ENCODE data around the gene NACAD.
"Not testable (repeated sequence)": the region's sequence is repeated elsewhere in the genome, so short reads cannot be mapped to it uniquely, and the experiment has no call there.

Gene NACAD

GRCh38 chr7:45116048-45116447 is 27.3 kb upstream of the NACAD start:
- no peak for DNase-seq

DNA sequence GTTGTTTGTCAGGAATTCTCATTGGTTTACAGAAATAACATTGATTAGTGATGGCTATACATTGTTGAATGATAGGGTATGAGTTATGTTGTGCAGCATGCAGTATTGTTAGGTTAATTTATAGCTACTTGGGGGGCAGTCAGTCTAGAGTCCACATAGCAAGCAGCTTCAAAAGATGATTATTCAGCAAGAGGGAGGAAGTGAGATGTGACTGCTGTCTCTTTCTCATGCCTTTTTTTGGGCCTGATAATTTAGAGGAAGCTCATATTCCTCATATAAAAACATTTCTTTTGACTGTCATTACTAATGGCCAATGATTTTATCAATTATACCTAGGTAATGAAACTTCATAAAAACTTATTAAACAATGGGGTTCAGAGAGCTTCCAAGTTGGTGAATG is 26.2 kb upstream of the NACAD start:
- no peak for DNase-seq

DNA sequence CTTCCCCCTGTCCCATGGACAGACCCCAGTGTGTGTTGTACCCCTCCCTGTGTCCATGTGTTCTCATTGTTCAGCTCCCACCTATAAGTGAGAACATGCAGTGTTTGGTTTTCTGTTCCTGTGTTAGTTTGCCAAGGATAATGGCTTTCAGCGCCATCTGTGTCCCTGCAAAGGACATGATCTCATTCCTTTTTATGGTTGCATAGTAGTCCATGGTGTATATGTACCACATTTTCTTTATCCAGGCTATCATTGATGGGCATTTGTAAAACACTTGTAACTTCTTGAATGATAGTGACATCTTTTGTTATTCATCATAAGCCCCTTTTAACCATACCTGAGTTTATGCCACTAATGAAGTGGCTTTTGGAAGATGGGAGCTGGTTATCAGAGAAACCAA is 25.5 kb upstream of the NACAD start:
- DNase-seq, result not testable (repeated sequence)

GRCh38 chr7:45112648-45113047 is 23.9 kb upstream of the NACAD start:
- peak; percentile 9 for DNase-seq

DNA sequence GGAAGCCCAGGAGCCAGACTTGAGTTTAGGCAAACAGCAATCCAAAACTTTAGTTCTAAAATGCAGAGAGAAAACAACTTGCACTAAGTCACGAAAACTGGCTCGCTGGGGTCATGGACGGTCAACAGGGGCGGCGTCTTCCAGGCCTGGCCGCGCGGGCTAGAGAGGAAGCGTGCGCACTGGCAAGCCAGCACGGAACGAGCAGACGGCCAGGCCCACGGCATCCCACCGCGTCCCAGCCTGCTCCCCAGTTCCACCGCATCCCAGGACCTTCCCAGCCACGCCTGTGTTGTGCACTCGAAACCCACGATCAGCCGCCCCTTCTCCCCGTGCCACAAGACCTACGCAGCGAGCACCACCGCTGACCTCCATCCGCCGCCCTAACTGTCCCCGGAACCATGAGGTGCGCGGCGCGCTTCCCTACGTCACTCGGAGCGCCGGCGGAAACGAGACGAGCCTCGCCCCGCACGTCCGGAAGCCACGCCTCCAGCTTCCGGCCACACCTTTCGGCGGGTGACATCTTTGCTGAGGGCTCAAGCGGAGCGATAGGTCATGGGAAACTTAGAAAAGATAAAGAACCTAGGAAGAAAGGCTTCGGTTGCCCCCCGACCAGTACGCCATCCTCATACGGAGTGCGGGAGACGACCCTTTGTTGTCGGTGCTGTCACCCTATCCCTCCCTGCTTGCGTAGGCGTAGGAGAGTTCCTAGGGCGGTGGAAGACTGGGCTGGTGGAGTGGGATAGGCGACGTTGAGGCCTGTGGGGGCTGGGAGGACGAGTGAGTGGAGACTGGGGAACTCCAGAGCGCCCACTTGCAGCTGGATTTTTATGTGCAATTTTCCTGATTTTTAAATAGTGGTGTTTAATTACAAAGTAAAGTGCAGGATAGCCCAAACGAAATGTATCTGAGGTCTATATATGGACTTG is 22.8 kb upstream of the NACAD start, which contains the start of gene TBRG4:
TBRG4 (minus strand) TSS at position 400 of the 926 bp plus-strand sequence. CDS start 2,460 bp downstream, outside the sequence.
- peak; percentile 94 for DNase-seq

DNA sequence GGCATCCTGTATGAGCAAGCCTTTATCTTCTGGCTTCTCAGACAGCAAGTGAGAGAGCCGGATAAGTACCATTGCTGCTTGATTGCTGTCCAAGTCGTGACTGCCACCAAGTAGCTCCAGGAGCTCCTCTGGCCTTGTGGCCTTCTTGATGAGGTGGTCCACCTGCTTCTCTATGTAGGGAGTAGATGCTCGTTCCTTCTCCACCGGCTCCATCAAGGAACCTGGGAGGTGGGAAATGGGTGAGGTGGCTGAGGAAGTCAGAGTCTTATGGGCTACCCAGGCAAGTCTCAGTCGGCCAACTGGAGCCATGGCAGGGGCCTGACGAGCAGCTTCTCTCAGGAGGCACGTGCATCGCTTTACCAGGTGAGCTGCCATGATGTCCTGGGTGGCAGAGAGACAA is 20.1 kb upstream of the NACAD start:
- no peak for DNase-seq

DNA sequence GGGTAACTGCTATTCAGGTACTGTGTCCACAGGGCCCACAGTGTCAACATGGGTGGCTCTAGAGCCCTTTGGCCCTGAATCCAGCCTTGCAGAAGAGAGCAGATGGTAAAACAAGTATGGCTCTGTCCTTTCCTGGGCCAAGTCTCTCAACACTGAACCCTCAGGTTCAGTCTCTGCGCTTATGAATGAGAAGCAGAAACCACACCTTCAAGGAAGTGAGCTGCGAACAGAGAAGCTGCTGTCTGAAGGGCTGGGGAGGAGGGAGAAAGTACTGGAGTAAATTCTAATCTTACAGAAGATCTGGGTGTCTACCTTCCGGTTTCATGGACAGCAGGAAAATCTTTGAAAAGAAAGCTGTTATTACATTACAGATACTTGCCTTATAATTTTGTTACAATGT is 18.6 kb upstream of the NACAD start:
- DNase-seq, result no peak

GRCh38 chr7:45106820-45107219 is 18.1 kb upstream of the NACAD start:
- DNase-seq, result no peak

GRCh38 chr7:45105588-45106188 is 16.9 kb upstream of the NACAD start:
- DNase-seq, result no peak

- no peak for DNase-seq
Observed at GRCh38 chr7:45104844-45105587, 16.2 kb upstream of the NACAD start.

DNA sequence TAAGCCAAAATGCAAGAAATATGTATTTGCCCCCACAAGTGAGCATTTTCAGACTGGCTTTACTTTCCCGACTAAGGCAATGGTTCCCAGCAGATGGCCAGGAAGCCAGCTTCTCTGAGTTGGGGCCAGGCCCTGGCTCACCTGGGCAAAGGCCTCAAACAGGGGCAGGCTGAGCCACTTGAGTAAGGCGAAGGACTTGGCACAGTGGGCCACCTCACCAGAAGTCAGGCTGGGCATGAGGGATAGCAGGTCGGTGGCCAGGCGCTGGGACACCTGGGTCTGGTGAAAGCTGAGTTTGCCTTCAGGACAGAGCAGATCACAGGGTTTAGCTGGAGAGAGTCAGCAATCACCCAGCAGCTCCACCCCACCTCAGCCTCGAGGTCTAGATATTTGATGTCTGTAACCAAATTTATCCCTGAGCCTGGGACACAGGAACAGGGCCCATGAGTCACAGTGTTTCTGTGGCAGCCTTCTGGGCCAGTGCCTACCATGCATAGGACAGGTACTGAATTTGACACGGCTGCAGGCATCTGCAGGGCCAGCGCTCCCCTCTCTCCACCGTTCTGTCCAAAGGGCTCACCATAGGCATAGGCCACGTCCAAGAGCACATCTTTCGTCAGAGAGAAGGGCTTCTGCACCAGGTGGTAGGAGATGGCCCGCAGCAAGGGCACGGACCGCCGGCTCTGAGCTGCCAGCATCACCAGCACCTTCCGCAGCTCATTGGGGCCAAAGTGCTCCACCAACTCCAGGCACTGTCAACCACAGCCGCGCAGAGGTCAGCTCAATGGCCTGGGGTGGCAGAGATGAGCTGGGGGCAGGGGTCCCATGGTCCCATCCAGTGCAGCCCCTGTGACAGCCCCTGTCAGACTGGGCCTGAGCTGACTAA is 15.4 kb upstream of the NACAD start:
- no peak for DNase-seq

- no peak for DNase-seq
Observed at GRCh38 chr7:45102785-45103712, 14.3 kb upstream of the NACAD start.

- no peak for DNase-seq
Observed at GRCh38 chr7:45101748-45102147, 13.0 kb upstream of the NACAD start.

GRCh38 chr7:45100761-45101480 is 12.2 kb upstream of the NACAD start:
- DNase-seq, result no peak

DNA sequence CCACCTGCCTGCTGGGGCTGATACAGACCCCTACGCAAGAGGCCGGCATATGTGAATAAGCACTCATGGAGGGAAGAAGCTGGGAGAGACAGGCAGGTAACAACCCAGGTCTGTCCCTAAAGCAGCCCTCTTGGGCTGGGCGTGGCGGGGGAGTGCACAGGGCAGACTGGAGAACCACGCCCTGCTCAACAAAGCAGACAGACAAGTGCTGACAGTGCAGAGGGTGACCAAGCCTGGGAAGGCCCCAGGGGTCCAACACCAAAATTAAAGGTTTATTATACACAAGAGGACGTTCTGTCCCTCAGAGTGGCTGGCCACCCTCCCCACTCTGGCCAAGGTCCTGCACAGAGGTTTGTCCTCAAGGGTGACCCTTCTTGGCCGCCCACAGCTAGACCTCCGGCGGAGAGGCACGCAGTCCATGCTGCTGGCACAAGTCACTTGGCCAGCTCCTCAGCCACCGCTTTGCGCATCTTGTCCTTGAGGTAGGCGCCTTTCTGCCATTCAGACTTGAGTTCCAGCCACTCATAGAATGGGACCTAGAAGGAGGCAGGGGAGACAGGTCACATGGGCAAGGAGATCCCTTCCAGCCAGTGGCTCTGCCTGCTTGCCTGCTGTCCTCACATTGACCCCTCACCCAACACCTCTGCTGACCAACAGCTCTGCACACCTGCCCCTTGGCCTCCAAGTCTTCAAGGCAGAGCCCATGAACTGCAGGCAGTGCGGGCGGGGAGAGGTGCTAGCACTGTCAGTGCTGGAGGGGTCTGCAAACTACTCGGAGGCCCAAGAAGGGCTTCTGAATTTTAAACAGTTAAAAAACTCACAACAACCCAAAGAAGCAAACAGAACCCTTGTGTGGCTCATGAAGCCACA is 11.4 kb upstream of the NACAD start:
- DNase-seq, result no peak

DNA sequence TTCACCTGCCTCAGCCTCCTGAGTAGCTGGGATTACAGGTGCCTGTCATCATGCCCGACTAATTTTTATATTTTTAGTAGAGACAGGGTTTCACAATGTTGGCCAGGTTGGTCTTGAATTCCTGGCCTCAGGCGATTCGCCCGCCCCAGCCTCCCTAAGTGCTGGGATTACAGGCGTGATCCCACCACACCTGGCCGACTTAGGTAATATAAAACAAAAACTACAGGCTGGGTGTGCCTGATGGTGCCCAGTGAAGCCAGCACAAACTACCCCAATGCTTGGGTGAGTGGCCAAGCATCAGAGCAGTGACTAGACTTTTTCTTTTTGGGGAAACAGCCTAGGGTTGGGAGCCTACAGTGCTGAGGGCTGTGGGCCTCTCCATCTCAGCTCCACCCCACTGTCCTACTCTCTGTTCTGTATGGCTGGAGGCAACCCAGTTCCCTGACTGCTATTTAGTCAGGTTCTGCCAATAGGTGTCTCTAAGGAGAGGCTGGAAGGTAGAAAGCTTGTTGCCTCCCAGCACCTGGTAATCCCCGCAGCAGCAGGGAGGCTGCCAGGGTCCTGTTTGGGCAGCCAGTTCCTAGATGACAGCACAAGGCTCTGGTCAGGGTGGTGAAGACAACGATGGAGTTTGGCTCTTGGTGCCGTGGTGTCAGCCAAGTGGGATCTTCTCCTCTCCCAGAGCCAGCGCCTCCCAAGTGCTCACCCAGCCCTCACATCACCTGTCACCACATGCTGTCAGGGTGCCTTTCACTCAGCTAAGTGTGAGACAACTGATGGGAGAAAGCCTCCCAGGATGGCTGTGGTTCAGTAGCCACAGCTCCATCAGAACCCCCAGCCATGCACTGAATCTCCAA is 10.4 kb upstream of the NACAD start:
- DNase-seq, result no peak

GRCh38 chr7:45092931-45093235 is 4.1 kb upstream of the NACAD start:
- no peak for DNase-seq

DNA sequence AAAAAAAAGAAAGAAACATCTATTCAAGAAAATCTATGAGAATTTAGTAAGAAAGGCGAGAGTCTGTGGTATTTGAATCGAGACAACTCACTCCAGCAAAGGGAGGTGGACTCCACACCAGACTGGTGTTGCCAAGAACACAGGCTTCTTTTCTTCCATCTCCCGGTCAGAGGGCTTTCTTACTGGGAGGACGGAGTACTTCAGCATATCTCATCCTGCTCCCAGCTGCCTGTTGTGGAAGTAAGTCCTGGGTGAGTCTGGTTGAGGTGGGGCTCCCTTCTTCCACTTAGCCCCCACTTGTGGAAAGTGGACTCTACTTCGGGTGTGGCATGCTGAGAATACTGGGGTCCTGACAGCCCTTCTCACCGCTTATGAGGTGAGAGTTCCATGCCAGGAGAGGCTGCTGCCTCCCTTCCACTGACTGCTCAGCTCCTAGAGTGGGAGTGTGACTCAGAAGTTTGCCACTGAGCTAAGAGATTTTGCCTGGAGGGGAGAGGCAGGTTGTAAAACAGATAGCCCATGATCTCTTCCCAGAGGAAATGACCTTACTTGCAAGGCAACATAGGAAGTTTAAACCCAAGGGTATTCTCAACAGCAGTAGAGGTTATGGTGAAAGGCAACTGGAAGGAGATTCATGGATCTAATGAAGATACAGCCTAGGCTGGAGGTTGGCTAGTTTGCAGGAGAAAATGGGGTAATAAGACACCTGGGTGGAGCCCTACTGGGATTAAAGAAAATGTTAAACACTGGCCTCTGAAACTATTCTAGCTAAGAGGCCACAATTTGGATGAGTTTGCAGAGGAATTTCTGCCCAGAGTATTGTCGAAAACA is 3.5 kb upstream of the NACAD start:
- DNase-seq, result peak; percentile 11

Measured in fibroblast of skin of right biceps (primary cell).